ENCODE measurements around the gene REL.

The REL gene

GRCh38 chr2:60966507-60967405 lies 85.4 kb downstream of the REL start:
- no peak for FAIRE-seq

- FAIRE-seq, result no peak
Observed at GRCh38 chr2:60972889-60973656, 91.7 kb downstream of the REL start.

GRCh38 chr2:60973705-60974104 lies 92.3 kb downstream of the REL start:
- no peak for FAIRE-seq

- FAIRE-seq, result no peak
Observed at GRCh38 chr2:60974652-60975051, 93.3 kb downstream of the REL start.
